Hepatocyte (in vitro differentiated cells): ENCODE data around the gene ZNF593. TPM values are rescaled to one million over a fixed set of nuclear protein-coding genes. Genes with fewer than 3 reads are reported as not detected.

ENCODE experiments used
- DNase-seq: peaks from one replicate; pipeline ENCODE4 v3.0.0-alpha.2; 2016; ENCODE audit warnings: low spot score
- H2AFZ ChIP-seq: fragments of 200-600 bp; sonication (generic); 2 replicates; pipeline ENCODE4 v1.6.0; 2016; ENCODE audit warnings: antibody characterized with exemption, mild to moderate bottlenecking
- H3K27ac ChIP-seq: fragments of 200-600 bp; sonication (generic); 2 replicates; pipeline ENCODE4 v1.5.1; 2016; ENCODE audit warnings: mild to moderate bottlenecking
- H3K27me3 ChIP-seq: fragments of 200-600 bp; sonication (generic); 2 replicates; pipeline ENCODE4 v1.6.1; 2016
- H3K36me3 ChIP-seq: fragments of 200-600 bp; sonication (generic); replicated peaks from 2 replicates; pipeline ENCODE4 v1.5.1; 2016; ENCODE audit warnings: low read depth; ENCODE audit not compliant: insufficient read depth
- H3K4me1 ChIP-seq: fragments of 200-600 bp; sonication (generic); 2 replicates; pipeline ENCODE4 v1.5.1; 2016; ENCODE audit warnings: mild to moderate bottlenecking, moderate library complexity; ENCODE audit not compliant: insufficient read depth
- H3K4me2 ChIP-seq: fragments of 200-600 bp; sonication (generic); 2 replicates; pipeline ENCODE4 v1.6.0; 2016
- H3K4me3 ChIP-seq: fragments of 200-600 bp; sonication (generic); 2 replicates; pipeline ENCODE4 v1.5.1; 2016; ENCODE audit warnings: mild to moderate bottlenecking
- H3K79me2 ChIP-seq: fragments of 200-600 bp; sonication (generic); 2 replicates; pipeline ENCODE4 v1.6.0; 2017; ENCODE audit warnings: mild to moderate bottlenecking
- H3K9me2 ChIP-seq: fragments of 200-600 bp; sonication (generic); replicated peaks from 2 replicates; pipeline ENCODE4 v1.6.0; 2017; ENCODE audit warnings: mild to moderate bottlenecking; ENCODE audit not compliant: insufficient read depth
- H3K9me3 ChIP-seq: fragments of 200-600 bp; sonication (generic); 2 replicates; pipeline ENCODE4 v1.5.1; 2016; ENCODE audit warnings: low read depth, mild to moderate bottlenecking
- H4K20me1 ChIP-seq: fragments of 200-600 bp; sonication (generic); 2 replicates; pipeline ENCODE4 v1.6.0; 2016; ENCODE audit warnings: mild to moderate bottlenecking; ENCODE audit not compliant: insufficient read depth, poor library complexity, severe bottlenecking
- EZH2 ChIP-seq: fragments of 200-600 bp; sonication (generic); IDR thresholded peaks from 2 replicates; pipeline ENCODE4 v1.6.1; 2016; ENCODE audit warnings: antibody characterized with exemption, mild to moderate bottlenecking, borderline replicate concordance
- EZH2phosphoT487 ChIP-seq: fragments of 200-600 bp; sonication (generic); IDR thresholded peaks from one replicate; pipeline ENCODE4 v1.6.1; 2018; ENCODE audit warnings: antibody characterized with exemption, mild to moderate bottlenecking, low read depth, moderate library complexity; ENCODE audit not compliant: unreplicated experiment, severe bottlenecking
- WGBS: methylation state at CpG from one replicate; pipeline ENCODE4 v1.1.6; 2016; ENCODE audit warnings: low lambda C conversion rate; ENCODE audit errors: missing lambda C conversion rate; 5-methylcytosine and 5-hydroxymethylcytosine counted together
- polyA plus RNA-seq: library from polyadenylated mRNA; unstranded; fragments of >200 nt; fragmentation: Nextera tagmentation; extraction: Ambion mirVana; gene quantifications from 2 replicates; pipeline ENCODE4 v1.2.1, GENCODE V29; 2016
- total RNA-seq: library from RNA; depleted of rRNA; stranded (reverse); fragments of >200 nt; gene quantifications from 2 replicates; pipeline ENCODE4 v1.2.3, GENCODE V29; 2014
- TF ChIP-seq, protein P1 (sequence below): fragments of 200-600 bp; sonication (generic); IDR thresholded peaks from 2 replicates; pipeline ENCODE4 v1.5.1; 2016; ENCODE audit warnings: antibody characterized with exemption, mild to moderate bottlenecking; ENCODE audit not compliant: poor library complexity

ZNF593 gene
- total and polyA plus RNA-seq, 2 experiments from 2014 or later: 20.5 to 69.1 TPM

DNA sequence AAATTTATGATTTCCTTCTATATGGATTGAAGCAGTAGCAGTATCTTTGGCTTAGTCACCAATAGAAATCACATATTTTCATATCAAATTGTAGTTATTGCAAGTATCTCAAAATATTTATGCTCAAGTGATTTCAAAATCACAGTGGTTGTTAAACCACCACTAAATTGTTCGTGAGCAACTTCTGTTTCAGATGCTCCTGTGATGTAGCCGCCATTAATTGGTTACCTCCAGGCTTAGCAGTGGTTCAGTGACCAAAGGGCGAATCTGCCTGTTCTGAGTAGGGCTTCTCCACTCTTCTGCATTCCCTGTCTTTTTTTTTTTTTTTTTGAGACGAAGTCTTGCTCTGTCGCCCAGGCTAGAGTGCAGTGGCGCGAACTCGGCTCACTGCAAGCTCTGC, 5.6 kb downstream of the ZNF593 start:
- H3K4me3 ChIP-seq: no peak overlapping the region
- H3K27ac ChIP-seq: no peak overlapping the region
- no peaks in the 10 kb centered on the region for H3K9me2 ChIP-seq
- H3K4me1 ChIP-seq: peaks cover 6% of the 10 kb centered on the region
- H3K27me3 ChIP-seq: no peaks in the 10 kb centered on the region
- H2AFZ ChIP-seq: no peak overlapping the region
- H3K9me3 ChIP-seq: no peaks in the 10 kb centered on the region
- no peak for DNase-seq
- 92% methylated on average over 8 of the region's 8 CpGs for WGBS
- H3K4me2 ChIP-seq: no peak overlapping the region
- no peaks in the 10 kb centered on the region for H3K36me3 ChIP-seq
- TF ChIP-seq, protein P1, sequence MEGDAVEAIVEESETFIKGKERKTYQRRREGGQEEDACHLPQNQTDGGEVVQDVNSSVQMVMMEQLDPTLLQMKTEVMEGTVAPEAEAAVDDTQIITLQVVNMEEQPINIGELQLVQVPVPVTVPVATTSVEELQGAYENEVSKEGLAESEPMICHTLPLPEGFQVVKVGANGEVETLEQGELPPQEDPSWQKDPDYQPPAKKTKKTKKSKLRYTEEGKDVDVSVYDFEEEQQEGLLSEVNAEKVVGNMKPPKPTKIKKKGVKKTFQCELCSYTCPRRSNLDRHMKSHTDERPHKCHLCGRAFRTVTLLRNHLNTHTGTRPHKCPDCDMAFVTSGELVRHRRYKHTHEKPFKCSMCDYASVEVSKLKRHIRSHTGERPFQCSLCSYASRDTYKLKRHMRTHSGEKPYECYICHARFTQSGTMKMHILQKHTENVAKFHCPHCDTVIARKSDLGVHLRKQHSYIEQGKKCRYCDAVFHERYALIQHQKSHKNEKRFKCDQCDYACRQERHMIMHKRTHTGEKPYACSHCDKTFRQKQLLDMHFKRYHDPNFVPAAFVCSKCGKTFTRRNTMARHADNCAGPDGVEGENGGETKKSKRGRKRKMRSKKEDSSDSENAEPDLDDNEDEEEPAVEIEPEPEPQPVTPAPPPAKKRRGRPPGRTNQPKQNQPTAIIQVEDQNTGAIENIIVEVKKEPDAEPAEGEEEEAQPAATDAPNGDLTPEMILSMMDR: no peak
- no peak for TF ChIP-seq EZH2phosphoT487
- no peak for TF ChIP-seq EZH2
- H3K79me2 ChIP-seq: peaks cover 14% of the 10 kb centered on the region
- no peaks in the 10 kb centered on the region for H4K20me1 ChIP-seq

DNA sequence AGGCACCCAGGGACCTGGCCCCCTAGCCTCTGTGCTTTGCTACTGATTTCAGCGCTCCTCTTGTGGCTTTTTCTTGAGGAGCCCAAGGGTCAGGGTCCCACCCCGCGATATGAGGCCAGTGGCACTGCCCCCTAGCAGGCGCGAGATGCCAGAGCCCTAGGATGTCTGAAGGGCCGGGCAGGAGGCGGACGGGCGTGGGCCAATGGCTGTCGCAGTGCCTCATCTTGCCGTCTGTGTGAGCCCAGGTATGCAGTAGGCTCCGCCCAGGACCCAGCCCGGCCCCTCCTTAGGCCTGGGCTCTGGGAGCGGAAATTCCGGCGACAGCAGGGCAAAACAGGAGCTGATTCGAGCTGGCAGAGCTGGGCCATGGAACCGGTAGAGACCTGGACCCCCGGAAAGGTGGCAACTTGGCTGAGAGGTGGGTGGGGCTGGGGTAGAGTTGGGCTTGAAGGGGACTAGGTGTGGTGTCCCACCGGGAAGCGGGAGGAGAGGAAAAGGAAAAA, 7.5 kb downstream of the ZNF593 start, which contains the start of gene CNKSR1:
CNKSR1 (plus strand) TSS at position 310 of the 503 bp plus-strand sequence; CDS start at position 367, 57 bp downstream.
- peaks cover 2% of the 10 kb centered on the region for H3K79me2 ChIP-seq
- no peaks in the 10 kb centered on the region for H4K20me1 ChIP-seq
- H3K4me2 ChIP-seq: peak within 1 kb of the TSS; percentile 74
- H3K9me2 ChIP-seq: no peaks in the 10 kb centered on the region
- WGBS: 27% methylated on average over 21 of the region's 21 CpGs
- peak; percentile 90 for DNase-seq
- peak within 1 kb of the TSS; percentile 95 for H3K27ac ChIP-seq
- no peaks in the 10 kb centered on the region for H3K27me3 ChIP-seq
- no peaks in the 10 kb centered on the region for H3K4me1 ChIP-seq
- H2AFZ ChIP-seq: peak within 1 kb of the TSS; percentile 44
- no peak for TF ChIP-seq EZH2phosphoT487
- TF ChIP-seq, protein P1: peak; percentile 28
- H3K9me3 ChIP-seq: no peaks in the 10 kb centered on the region
- H3K4me3 ChIP-seq: peak within 1 kb of the TSS; percentile 24
- H3K36me3 ChIP-seq: no peaks in the 10 kb centered on the region

DNA sequence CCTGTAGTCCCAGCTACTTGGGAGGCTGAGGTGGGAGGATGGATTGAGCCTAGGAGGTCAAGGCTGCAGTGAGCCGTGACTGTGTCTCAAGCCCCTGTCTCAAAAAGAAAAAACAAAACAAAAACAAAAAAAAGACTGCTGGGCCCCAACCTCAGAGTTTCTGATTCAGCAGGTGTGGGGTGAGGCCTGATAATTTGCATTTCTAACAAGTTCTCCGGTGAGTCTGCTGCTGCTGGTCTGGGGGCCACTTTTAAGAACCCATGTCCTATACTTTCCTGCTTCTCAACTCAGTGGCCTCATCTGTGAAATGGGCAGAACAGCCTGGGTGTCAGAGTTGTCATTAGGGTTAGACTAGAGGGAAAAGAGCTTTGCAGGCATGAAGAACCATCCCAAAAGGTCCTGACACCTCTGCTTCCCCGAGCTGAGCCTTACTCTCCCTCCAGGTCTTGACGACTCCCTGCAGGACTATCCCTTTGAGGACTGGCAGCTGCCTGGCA, 10.3 kb downstream of the ZNF593 start:
- no peak overlapping the region for H3K4me2 ChIP-seq
- no peaks in the 10 kb centered on the region for H3K36me3 ChIP-seq
- H2AFZ ChIP-seq: no peak overlapping the region
- H3K27me3 ChIP-seq: no peaks in the 10 kb centered on the region
- DNase-seq: no peak
- H3K4me1 ChIP-seq: no peaks in the 10 kb centered on the region
- WGBS: 91% methylated on average over 4 of the region's 4 CpGs
- no peaks in the 10 kb centered on the region for H4K20me1 ChIP-seq
- H3K9me2 ChIP-seq: no peaks in the 10 kb centered on the region
- H3K27ac ChIP-seq: no peak overlapping the region
- no peak for TF ChIP-seq EZH2
- TF ChIP-seq EZH2phosphoT487: no peak
- TF ChIP-seq, protein P1: no peak
- no peaks in the 10 kb centered on the region for H3K9me3 ChIP-seq
- H3K4me3 ChIP-seq: no peak overlapping the region
- peaks cover 2% of the 10 kb centered on the region for H3K79me2 ChIP-seq
